HCT116 (cell line): ENCODE measurements around the gene ACBD6.
A peak's percentile ranks its signal among the peaks of the same experiment; 100 is the strongest.

Experiments used
- CTCF ChIP-seq, 3 experiments: fragments of 200-600 bp in 1 of 3; sonication (generic) in 1 of 3; IDR thresholded peaks in 2 of 3; conservative IDR thresholded peaks in 1 of 3; 2 replicates each; pipeline ENCODE4 v1.5.1; 2012 to 2017; ENCODE audit warnings: low read depth in 2 of 3, low read length in 2 of 3, antibody characterized with exemption in 1 of 3, borderline replicate concordance in 1 of 3, control low read depth in 1 of 3, mild to moderate bottlenecking in 1 of 3, mixed read lengths in 1 of 3, mixed run types in 1 of 3, moderate library complexity in 1 of 3; ENCODE audit not compliant: insufficient read depth in 1 of 3
- POLR2A ChIP-seq: IDR thresholded peaks from 2 replicates; pipeline ENCODE4 v1.7.0; 2011; ENCODE audit warnings: borderline replicate concordance; ENCODE audit not compliant: insufficient read depth, insufficient read length; ENCODE audit errors: extremely low read depth
- POLR2AphosphoS5 ChIP-seq: IDR thresholded peaks from 2 replicates; pipeline ENCODE4 v1.6.1; 2011; ENCODE audit warnings: mild to moderate bottlenecking, low read depth, low read length, moderate library complexity
- TCF7L2 ChIP-seq: IDR thresholded peaks from 2 replicates; pipeline ENCODE4 v1.7.0; 2011; ENCODE audit warnings: borderline replicate concordance, inconsistent platforms; ENCODE audit not compliant: insufficient read depth, insufficient read length; ENCODE audit errors: extremely low read depth
- TF ChIP-seq, protein P1 (sequence below): IDR thresholded peaks from 2 replicates; pipeline ENCODE4 v1.6.1; 2012
- TF ChIP-seq, protein P2 (sequence below): IDR thresholded peaks from 2 replicates; pipeline ENCODE4 v1.6.1; 2011; ENCODE audit warnings: mild to moderate bottlenecking, low read length, moderate library complexity; ENCODE audit not compliant: insufficient replicate concordance; ENCODE audit errors: extremely low read depth

DNA sequence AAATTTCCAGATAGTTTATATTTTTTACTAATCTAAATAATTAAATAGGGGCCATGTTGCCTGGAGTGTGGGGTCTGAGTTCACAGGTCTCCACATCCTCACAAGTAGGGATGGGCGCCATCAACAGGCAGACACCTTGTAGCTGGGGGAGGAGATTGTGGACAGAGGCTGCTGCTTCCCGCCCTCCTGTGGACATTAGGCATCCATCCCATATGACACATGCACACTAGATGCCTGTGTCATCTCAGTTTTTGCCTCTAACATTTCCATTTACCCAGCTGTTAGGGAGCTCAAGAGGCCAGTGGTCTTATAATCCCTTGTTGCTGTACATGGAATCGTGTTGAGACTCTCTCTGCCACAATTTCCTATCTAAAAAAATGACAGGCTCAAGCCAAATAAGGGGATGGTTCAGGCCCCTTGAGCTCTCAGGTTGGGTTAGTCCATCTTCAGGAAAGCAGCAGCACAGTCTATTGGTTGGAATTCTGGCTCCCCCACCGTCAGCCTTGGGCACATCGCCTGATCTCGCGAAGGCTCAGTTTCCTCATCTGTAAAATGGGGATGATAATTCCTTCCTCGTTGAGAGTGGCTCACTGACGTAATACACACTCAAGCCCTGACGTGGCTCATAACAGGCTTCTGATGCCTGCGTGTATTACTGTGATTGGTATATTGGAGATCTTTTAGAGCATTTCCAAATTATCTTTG is 258.7 kb downstream of the ACBD6 start:
- TF ChIP-seq POLR2A (no peak), CTCF (IDR thresholded peaks at IDR 0.05 in 2 of 3, conservative IDR thresholded peaks at IDR 0.05 in 1 of 3; ENCODE audit: borderline replicate concordance in 1 of 3, insufficient read depth in 1 of 3, low read depth in 2 of 3, low read length in 2 of 3) (peak in 2 of 3 experiments; percentile 18 to 56; a peak in 2 of 6 replicates), POLR2AphosphoS5 (no peak), TCF7L2 (no peak)
- TF ChIP-seq, protein P1, sequence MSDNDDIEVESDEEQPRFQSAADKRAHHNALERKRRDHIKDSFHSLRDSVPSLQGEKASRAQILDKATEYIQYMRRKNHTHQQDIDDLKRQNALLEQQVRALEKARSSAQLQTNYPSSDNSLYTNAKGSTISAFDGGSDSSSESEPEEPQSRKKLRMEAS = peak; percentile 35; the same call in 1 of the 2 replicates
- TF ChIP-seq, protein P2, sequence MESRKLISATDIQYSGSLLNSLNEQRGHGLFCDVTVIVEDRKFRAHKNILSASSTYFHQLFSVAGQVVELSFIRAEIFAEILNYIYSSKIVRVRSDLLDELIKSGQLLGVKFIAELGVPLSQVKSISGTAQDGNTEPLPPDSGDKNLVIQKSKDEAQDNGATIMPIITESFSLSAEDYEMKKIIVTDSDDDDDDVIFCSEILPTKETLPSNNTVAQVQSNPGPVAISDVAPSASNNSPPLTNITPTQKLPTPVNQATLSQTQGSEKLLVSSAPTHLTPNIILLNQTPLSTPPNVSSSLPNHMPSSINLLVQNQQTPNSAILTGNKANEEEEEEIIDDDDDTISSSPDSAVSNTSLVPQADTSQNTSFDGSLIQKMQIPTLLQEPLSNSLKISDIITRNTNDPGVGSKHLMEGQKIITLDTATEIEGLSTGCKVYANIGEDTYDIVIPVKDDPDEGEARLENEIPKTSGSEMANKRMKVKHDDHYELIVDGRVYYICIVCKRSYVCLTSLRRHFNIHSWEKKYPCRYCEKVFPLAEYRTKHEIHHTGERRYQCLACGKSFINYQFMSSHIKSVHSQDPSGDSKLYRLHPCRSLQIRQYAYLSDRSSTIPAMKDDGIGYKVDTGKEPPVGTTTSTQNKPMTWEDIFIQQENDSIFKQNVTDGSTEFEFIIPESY = no peak
